SK-N-SH (cell line): ENCODE measurements around the gene CALB2. TPM values are rescaled to one million over a fixed set of nuclear protein-coding genes. Genes with fewer than 3 reads are reported as not detected.

ENCODE experiments used
- CTCF ChIA-PET: fragments of 300-600, 350-600 bp; formaldehyde crosslinking; extraction: SDS; loops from one replicate; lab custom pipeline; 2021; lab: Yijun Ruan, JAX
- POLR2A ChIA-PET: fragments of 350-600 bp; sonication (Branson Sonifier 250); formaldehyde crosslinking; extraction: SDS; loops from one replicate; lab custom pipeline; 2020; ENCODE audit warnings: antibody characterized with exemption, inconsistent platforms; lab: Yijun Ruan, JAX
- DNase-seq: peaks from one replicate; pipeline ENCODE4 v3.0.0; 2012
- H2AFZ ChIP-seq: fragments of 200-600 bp; sonication (generic); 2 replicates; pipeline ENCODE4 v1.8.1; 2016; ENCODE audit warnings: antibody characterized with exemption, mild to moderate bottlenecking, low read depth
- H3F3A ChIP-seq: fragments of 200-600 bp; sonication (generic); replicated peaks from 2 replicates; pipeline ENCODE3; 2016; ENCODE audit warnings: antibody characterized with exemption, mild to moderate bottlenecking; ENCODE audit not compliant: insufficient read depth
- H3K27ac ChIP-seq, 2 experiments: fragments of 200-500 bp in 1 of 2; fragments of 200-600 bp in 1 of 2; sonication (Bioruptor generic) in 1 of 2; sonication (generic), shearing (Covaris generic) in 1 of 2; 2 replicates each; pipeline versions ENCODE4 v1.5.1 to v1.6.1; 2014 to 2016; ENCODE audit warnings: low read depth in 2 of 2, inconsistent platforms in 1 of 2, low read length in 1 of 2, mild to moderate bottlenecking in 1 of 2, mixed read lengths in 1 of 2
- H3K27me3 ChIP-seq: fragments of 200-600 bp; sonication (generic), shearing (Covaris generic); 2 replicates; pipeline ENCODE4 v1.6.1; 2016; ENCODE audit warnings: mixed run types; ENCODE audit not compliant: insufficient read depth
- H3K36me3 ChIP-seq, 2 experiments: fragments of 200-500 bp in 1 of 2; fragments of 200-600 bp in 1 of 2; sonication (Bioruptor generic) in 1 of 2; sonication (generic) in 1 of 2; replicated peaks in 1 of 2; 2 replicates each; pipeline versions ENCODE3 to v1.5.1; 2014 to 2016; ENCODE audit warnings: low read length in 1 of 2, mild to moderate bottlenecking in 1 of 2; ENCODE audit not compliant: insufficient read depth in 2 of 2, control insufficient read depth in 1 of 2
- H3K4me1 ChIP-seq, 2 experiments: fragments of 200-500 bp in 1 of 2; fragments of 200-600 bp in 1 of 2; sonication (Bioruptor generic) in 1 of 2; sonication (generic), shearing (Covaris generic) in 1 of 2; 2 replicates each; pipeline versions ENCODE4 v1.5.1 to v1.6.1; 2014 to 2016; ENCODE audit warnings: low read depth in 1 of 2, low read length in 1 of 2, mixed run types in 1 of 2; ENCODE audit not compliant: insufficient read depth in 2 of 2, control insufficient read depth in 1 of 2
- H3K4me2 ChIP-seq: fragments of 200-600 bp; sonication (generic), shearing (Covaris generic); 2 replicates; pipeline ENCODE4 v1.6.1; 2017; ENCODE audit warnings: mixed run types
- H3K4me3 ChIP-seq, 2 experiments: fragments of 200-500 bp in 1 of 2; fragments of 200-600 bp in 1 of 2; sonication (Bioruptor generic) in 1 of 2; sonication (generic), shearing (Covaris generic) in 1 of 2; 2 replicates each; pipeline versions ENCODE4 v1.5.1 to v1.8.1; 2014 to 2016; ENCODE audit warnings: low read depth in 2 of 2, inconsistent platforms in 1 of 2, low read length in 1 of 2, mild to moderate bottlenecking in 1 of 2, mixed read lengths in 1 of 2, moderate library complexity in 1 of 2
- H3K79me2 ChIP-seq: fragments of 200-600 bp; sonication (generic); 2 replicates; pipeline ENCODE4 v1.8.1; 2017; ENCODE audit warnings: mild to moderate bottlenecking; ENCODE audit not compliant: insufficient read depth
- H3K9ac ChIP-seq: fragments of 200-600 bp; sonication (generic); 2 replicates; pipeline ENCODE4 v1.6.1; 2017; ENCODE audit warnings: mixed run types
- H3K9me2 ChIP-seq: fragments of 200-600 bp; sonication (generic); 2 replicates; pipeline ENCODE4 v1.6.1; 2017; ENCODE audit warnings: mixed run types
- H3K9me3 ChIP-seq: fragments of 200-600 bp; sonication (generic); 2 replicates; pipeline ENCODE4 v1.6.1; 2017; ENCODE audit warnings: mixed run types, mild to moderate bottlenecking, moderate library complexity
- H4K20me1 ChIP-seq: fragments of 200-600 bp; sonication (generic); 2 replicates; pipeline ENCODE4 v1.6.1; 2017; ENCODE audit warnings: mild to moderate bottlenecking, mixed run types; ENCODE audit not compliant: insufficient read depth
- CHD2 ChIP-seq: fragments of 150-350 bp; IDR thresholded peaks from 2 replicates; pipeline ENCODE4 v1.6.1; 2018; ENCODE audit warnings: low read length; ENCODE audit not compliant: partially characterized antibody
- CTCF ChIP-seq: fragments of 200-600 bp; sonication (generic); IDR thresholded peaks from 2 replicates; pipeline ENCODE4 v1.6.1; 2017; ENCODE audit warnings: antibody characterized with exemption, mild to moderate bottlenecking, moderate library complexity
- ELF1 ChIP-seq: IDR thresholded peaks from 2 replicates; pipeline ENCODE4 v1.4.0; 2012
- FOSL2 ChIP-seq: IDR thresholded peaks from 2 replicates; pipeline ENCODE4 v1.4.0; 2012; ENCODE audit warnings: low read depth, mild to moderate bottlenecking, moderate library complexity, borderline replicate concordance
- FOXJ3 ChIP-seq: sonication (generic); formaldehyde crosslinking; IDR thresholded peaks from 2 replicates; pipeline ENCODE4 v1.5.1; 2020; ENCODE audit warnings: mild to moderate bottlenecking, missing genetic modification reagents
- FOXM1 ChIP-seq: IDR thresholded peaks from 2 replicates; pipeline ENCODE4 v1.4.0; 2012; ENCODE audit warnings: low read depth, mild to moderate bottlenecking
- GABPA ChIP-seq: IDR thresholded peaks from 2 replicates; pipeline ENCODE4 v1.4.0; 2012; ENCODE audit warnings: low read depth, mild to moderate bottlenecking
- GATA2 ChIP-seq: sonication (generic); formaldehyde crosslinking; IDR thresholded peaks from 2 replicates; pipeline ENCODE4 v1.5.0; 2020; ENCODE audit warnings: mild to moderate bottlenecking, missing genetic modification reagents
- MXI1 ChIP-seq: IDR thresholded peaks from 2 replicates; pipeline ENCODE4 v1.6.1; 2012; ENCODE audit warnings: mild to moderate bottlenecking, low read depth, low read length, improper control_type of control experiment
- NRF1 ChIP-seq: IDR thresholded peaks from 2 replicates; pipeline ENCODE4 v1.6.1; 2012; ENCODE audit warnings: low read depth, mild to moderate bottlenecking, low read length
- POLR2AphosphoS5 ChIP-seq: IDR thresholded peaks from 2 replicates; pipeline ENCODE4 v1.6.1; 2012; ENCODE audit warnings: low read depth, low read length
- RAD21 ChIP-seq: IDR thresholded peaks from 2 replicates; pipeline ENCODE4 v1.6.1; 2012; ENCODE audit warnings: mild to moderate bottlenecking, low read length
- RXRA ChIP-seq: IDR thresholded peaks from 2 replicates; pipeline ENCODE4 v1.4.0; 2012; ENCODE audit warnings: low read depth, mild to moderate bottlenecking, borderline replicate concordance
- SMC3 ChIP-seq: IDR thresholded peaks from 2 replicates; pipeline ENCODE4 v1.6.1; 2012; ENCODE audit warnings: low read depth, low read length, improper control_type of control experiment
- TAF1 ChIP-seq: IDR thresholded peaks from 2 replicates; pipeline ENCODE4 v1.6.1; 2012; ENCODE audit warnings: low read depth, mild to moderate bottlenecking, low read length, moderate library complexity, borderline replicate concordance
- TEAD4 ChIP-seq: IDR thresholded peaks from 2 replicates; pipeline ENCODE4 v1.4.0; 2012; ENCODE audit warnings: mild to moderate bottlenecking, borderline replicate concordance; ENCODE audit not compliant: insufficient read depth
- YY1 ChIP-seq: IDR thresholded peaks from 2 replicates; pipeline ENCODE4 v1.4.0; 2012; ENCODE audit warnings: low read depth, mild to moderate bottlenecking
- WGBS: methylation state at CpG from one replicate; pipeline ENCODE4 v1.1.6; 2017; ENCODE audit warnings: low lambda C conversion rate; 5-methylcytosine and 5-hydroxymethylcytosine counted together
- polyA plus RNA-seq, 3 experiments: library from polyadenylated mRNA; depleted of rRNA; stranded (reverse); fragments of >200 nt; gene quantifications; 2 replicates each; pipeline ENCODE4 v1.2.3, GENCODE V29; 2012
- TF ChIP-seq, protein P1 (sequence below): IDR thresholded peaks from 2 replicates; pipeline ENCODE4 v1.4.0; 2012; ENCODE audit warnings: low read depth
- TF ChIP-seq, protein P2 (sequence below): IDR thresholded peaks from 2 replicates; pipeline ENCODE4 v1.4.0; 2012; ENCODE audit warnings: low read depth, borderline replicate concordance
- TF ChIP-seq, protein P3 (sequence below): fragments of 150-350 bp; IDR thresholded peaks from 2 replicates; pipeline ENCODE4 v1.6.1; 2017; ENCODE audit warnings: antibody characterized with exemption, low read length, low read depth, borderline replicate concordance

CALB2 gene
- polyA plus RNA-seq, 1 of the 3 experiments (the other 2 are of a cell fraction): 0.12 TPM

- no peak overlapping the region for H3K27ac ChIP-seq
- no peaks in the 10 kb centered on the region for H4K20me1 ChIP-seq
- WGBS: 47% methylated on average over 7 of the region's 7 CpGs
- no peak overlapping the region for H2AFZ ChIP-seq
- POLR2A ChIA-PET: no interaction called here
- H3K9me2 ChIP-seq: no peaks in the 10 kb centered on the region
- no peak overlapping the region for H3K4me2 ChIP-seq
- H3K4me1 ChIP-seq: no peaks in the 10 kb centered on the region
- H3K79me2 ChIP-seq: no peaks in the 10 kb centered on the region
- H3F3A ChIP-seq: no peaks in the 10 kb centered on the region
- DNase-seq: no peak
- H3K4me3 ChIP-seq: no peak overlapping the region
- no peaks in the 10 kb centered on the region; the same call in 1 of the 2 replicates for H3K27me3 ChIP-seq
- TF ChIP-seq GATA2 (CRISPR knock-in tag) (no peak), RAD21 (no peak), GABPA (no peak), NRF1 (no peak), FOXJ3 (CRISPR knock-in tag) (no peak), TEAD4 (no peak), CHD2 (no peak), TAF1 (no peak), SMC3 (no peak), POLR2AphosphoS5 (no peak), FOXM1 (no peak)
- TF ChIP-seq, protein P1, sequence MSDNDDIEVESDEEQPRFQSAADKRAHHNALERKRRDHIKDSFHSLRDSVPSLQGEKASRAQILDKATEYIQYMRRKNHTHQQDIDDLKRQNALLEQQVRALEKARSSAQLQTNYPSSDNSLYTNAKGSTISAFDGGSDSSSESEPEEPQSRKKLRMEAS: no peak
- TF ChIP-seq, protein P2, sequence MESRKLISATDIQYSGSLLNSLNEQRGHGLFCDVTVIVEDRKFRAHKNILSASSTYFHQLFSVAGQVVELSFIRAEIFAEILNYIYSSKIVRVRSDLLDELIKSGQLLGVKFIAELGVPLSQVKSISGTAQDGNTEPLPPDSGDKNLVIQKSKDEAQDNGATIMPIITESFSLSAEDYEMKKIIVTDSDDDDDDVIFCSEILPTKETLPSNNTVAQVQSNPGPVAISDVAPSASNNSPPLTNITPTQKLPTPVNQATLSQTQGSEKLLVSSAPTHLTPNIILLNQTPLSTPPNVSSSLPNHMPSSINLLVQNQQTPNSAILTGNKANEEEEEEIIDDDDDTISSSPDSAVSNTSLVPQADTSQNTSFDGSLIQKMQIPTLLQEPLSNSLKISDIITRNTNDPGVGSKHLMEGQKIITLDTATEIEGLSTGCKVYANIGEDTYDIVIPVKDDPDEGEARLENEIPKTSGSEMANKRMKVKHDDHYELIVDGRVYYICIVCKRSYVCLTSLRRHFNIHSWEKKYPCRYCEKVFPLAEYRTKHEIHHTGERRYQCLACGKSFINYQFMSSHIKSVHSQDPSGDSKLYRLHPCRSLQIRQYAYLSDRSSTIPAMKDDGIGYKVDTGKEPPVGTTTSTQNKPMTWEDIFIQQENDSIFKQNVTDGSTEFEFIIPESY: no peak
- TF ChIP-seq, protein P3, sequence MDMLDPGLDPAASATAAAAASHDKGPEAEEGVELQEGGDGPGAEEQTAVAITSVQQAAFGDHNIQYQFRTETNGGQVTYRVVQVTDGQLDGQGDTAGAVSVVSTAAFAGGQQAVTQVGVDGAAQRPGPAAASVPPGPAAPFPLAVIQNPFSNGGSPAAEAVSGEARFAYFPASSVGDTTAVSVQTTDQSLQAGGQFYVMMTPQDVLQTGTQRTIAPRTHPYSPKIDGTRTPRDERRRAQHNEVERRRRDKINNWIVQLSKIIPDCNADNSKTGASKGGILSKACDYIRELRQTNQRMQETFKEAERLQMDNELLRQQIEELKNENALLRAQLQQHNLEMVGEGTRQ: no peak
- no peak overlapping the region for H3K9ac ChIP-seq
- CTCF ChIA-PET: interaction anchor here (1.2 to 1.9 kb wide), 3 partner anchors 22 to 77 kb away, joined by 3 to 13 read pairs (median 3); no protein-coding TSS in a partner anchor
- no peaks in the 10 kb centered on the region for H3K36me3 ChIP-seq
- H3K9me3 ChIP-seq: no peaks in the 10 kb centered on the region
Observed at GRCh38 chr16:71389330-71389729, 30.8 kb downstream of the CALB2 start.

GRCh38 chr16:71396594-71396993 lies 38.1 kb downstream of the CALB2 start:
- H3K27me3 ChIP-seq: peaks cover 18% of the 10 kb centered on the region
- no peak overlapping the region for H3K4me3 ChIP-seq
- DNase-seq: no peak
- TF ChIP-seq FOSL2: no peak
- no peak for TF ChIP-seq TAF1
- TF ChIP-seq, protein P1: no peak
- TF ChIP-seq YY1: no peak
- TF ChIP-seq POLR2AphosphoS5: no peak
- TF ChIP-seq FOXJ3 (CRISPR knock-in tag): no peak
- no peak for TF ChIP-seq RXRA
- no peak for TF ChIP-seq CHD2
- no peak for TF ChIP-seq MXI1
- TF ChIP-seq ELF1: no peak
- no peak for TF ChIP-seq GABPA
- no peak for TF ChIP-seq CTCF
- TF ChIP-seq SMC3: no peak
- TF ChIP-seq, protein P2: no peak
- POLR2A ChIA-PET: no interaction called here
- 24% methylated on average over 10 of the region's 10 CpGs for WGBS
- H3K27ac ChIP-seq: no peak overlapping the region
- H2AFZ ChIP-seq: no peak overlapping the region
- CTCF ChIA-PET: interaction anchor here (1.9 kb wide), 1 partner anchor 16 kb away, joined by 16 read pairs; no protein-coding TSS in a partner anchor
- no peaks in the 10 kb centered on the region for H4K20me1 ChIP-seq
- no peaks in the 10 kb centered on the region for H3K79me2 ChIP-seq
- H3K4me1 ChIP-seq: no peaks in the 10 kb centered on the region
- no peaks in the 10 kb centered on the region for H3K9me3 ChIP-seq
- no peaks in the 10 kb centered on the region for H3F3A ChIP-seq
- H3K4me2 ChIP-seq: no peak overlapping the region
- no peak overlapping the region for H3K9ac ChIP-seq
- no peaks in the 10 kb centered on the region for H3K36me3 ChIP-seq
- H3K9me2 ChIP-seq: no peaks in the 10 kb centered on the region
